CD4-positive, alpha-beta T cell (primary cell): Measurements from ENCODE around the gene GK2. TPM values are rescaled to one million over a fixed set of nuclear protein-coding genes. Genes with fewer than 3 reads are reported as not detected.

Experiments used
- ATAC-seq: fragments of 200-7000 bp; cut with Tn5 transposase; one replicate; pipeline ENCODE4 v1.10.0; 2022; ENCODE audit warnings: mild to moderate bottlenecking; ENCODE audit not compliant: poor library complexity
- CTCF ChIA-PET: fragments of 350-600 bp; sonication (Branson Sonifier 250); formaldehyde crosslinking; loops from one replicate; lab custom pipeline; 2021; ENCODE audit warnings: antibody characterized with exemption, inconsistent platforms; lab: Charles Lee
- POLR2A ChIA-PET: fragments of 350-600 bp; sonication (Branson Sonifier 250); formaldehyde crosslinking; loops from one replicate; lab custom pipeline; 2021; ENCODE audit warnings: antibody characterized with exemption, inconsistent platforms; lab: Charles Lee
- DNase-seq, 14 experiments: peaks; one replicate each; pipeline ENCODE4 v3.0.0-alpha.2; 2013 to 2020; ENCODE audit warnings: mixed read lengths in 2 of 14
- H3K27ac ChIP-seq, 2 donors: one replicate each; pipeline versions ENCODE4 v1.5.1 to v1.7.0; 2013; ENCODE audit warnings: low read length in 2 of 2, low read depth in 1 of 2, mild to moderate bottlenecking in 1 of 2
- H3K27me3 ChIP-seq, 2 experiments: 1 replicate in 1 of 2; 2 replicates in 1 of 2; pipeline versions ENCODE4 v1.6.1 to v1.7.0; 2013; ENCODE audit warnings: low read length in 2 of 2, control low read depth in 1 of 2, mild to moderate bottlenecking in 1 of 2, moderate library complexity in 1 of 2; ENCODE audit not compliant: insufficient read depth in 2 of 2, control insufficient read depth in 1 of 2
- H3K36me3 ChIP-seq: one replicate; pipeline ENCODE4 v1.6.1; 2013; ENCODE audit warnings: low read length, control low read depth; ENCODE audit not compliant: insufficient read depth
- H3K4me1 ChIP-seq: one replicate; pipeline ENCODE4 v1.6.1; 2013; ENCODE audit warnings: low read length, control low read depth; ENCODE audit not compliant: insufficient read depth
- H3K4me3 ChIP-seq: one replicate; pipeline ENCODE4 v1.5.1; 2013; ENCODE audit warnings: mild to moderate bottlenecking, low read length, moderate library complexity
- H3K9me3 ChIP-seq, 2 experiments: 1 replicate in 1 of 2; 2 replicates in 1 of 2; pipeline versions ENCODE4 v1.6.1 to v1.7.0; 2013; ENCODE audit warnings: low read length in 2 of 2, mild to moderate bottlenecking in 2 of 2, control low read depth in 1 of 2, moderate library complexity in 1 of 2; ENCODE audit not compliant: control insufficient read depth in 1 of 2, insufficient read depth in 1 of 2
- H3K27ac Mint-ChIP-seq: one replicate; pipeline ENCODE4 v1.8.0; 2020; ENCODE audit warnings: mixed read lengths
- H3K27me3 Mint-ChIP-seq: one replicate; pipeline ENCODE4 v1.8.0; 2021; ENCODE audit warnings: mixed read lengths
- H3K36me3 Mint-ChIP-seq: one replicate; pipeline ENCODE4 v1.8.0; 2021; ENCODE audit warnings: low read depth, mixed read lengths
- H3K4me1 Mint-ChIP-seq: one replicate; pipeline ENCODE4 v1.8.0; 2021; ENCODE audit warnings: low read depth, mixed read lengths
- H3K4me3 Mint-ChIP-seq: one replicate; pipeline ENCODE4 v1.8.0; 2020; ENCODE audit warnings: mild to moderate bottlenecking, mixed read lengths
- H3K9me3 Mint-ChIP-seq: one replicate; pipeline ENCODE4 v1.8.0; 2020; ENCODE audit warnings: mixed read lengths
- CTCF ChIP-seq: fragments of 200-600 bp; IDR thresholded peaks from one replicate; pipeline ENCODE4 v1.8.0; 2022; ENCODE audit warnings: antibody characterized with exemption, mild to moderate bottlenecking
- intact Hi-C, 2 experiments: fragments of 100-400 bp; cut with DNase I in 1 of 2; cut with micrococcal nuclease in 1 of 2; formaldehyde crosslinking; loops; one replicate each; pipeline versions ENCODE4 v1.15.1 to v1.9.0; 2023 to 2025; cut with DNase I, micrococcal nuclease
- total RNA-seq, 174 experiments: library from RNA in 2 of 174; stranded (reverse) in 2 of 174; gene quantifications; one replicate each; pipeline ENCODE4 v1.2.3 and lab custom pipeline; 2021 to 2026

Gene GK2
- total RNA-seq, 2 experiments from 2014 or later: not detected

GRCh38 chr4:79366422-79366821 is 41.6 kb downstream of the GK2 start:
- Histone ChIP-seq H3K27ac (no peak overlapping the region), H3K4me3 (no peak overlapping the region), H3K9me3 (no peaks in the 10 kb centered on the region), H3K36me3 (no peaks in the 10 kb centered on the region), H3K27me3 (no peaks in the 10 kb centered on the region), H3K4me1 (no peaks in the 10 kb centered on the region)
- H3K4me1 Mint-ChIP-seq: no peaks in the 10 kb centered on the region
- no peak overlapping the region for H3K4me3 Mint-ChIP-seq
- no peaks in the 10 kb centered on the region for H3K27me3 Mint-ChIP-seq
- H3K36me3 Mint-ChIP-seq: no peaks in the 10 kb centered on the region
- ATAC-seq: no peak
- no peak overlapping the region for H3K27ac Mint-ChIP-seq
- DNase-seq: no peak
- no peak for TF ChIP-seq CTCF
- no peaks in the 10 kb centered on the region for H3K9me3 Mint-ChIP-seq
- intact Hi-C loops: no loop called here
- CTCF ChIA-PET: no interaction called here
- POLR2A ChIA-PET: no interaction called here

- Histone ChIP-seq H3K27me3 (no peaks in the 10 kb centered on the region), H3K9me3 (no peaks in the 10 kb centered on the region), H3K4me1 (no peaks in the 10 kb centered on the region), H3K36me3 (no peaks in the 10 kb centered on the region), H3K4me3 (no peak overlapping the region), H3K27ac (no peak overlapping the region)
- DNase-seq (no peak), ATAC-seq (no peak)
- CTCF ChIA-PET: no interaction called here
- no peaks in the 10 kb centered on the region for H3K27me3 Mint-ChIP-seq
- H3K9me3 Mint-ChIP-seq: no peaks in the 10 kb centered on the region
- no peak overlapping the region for H3K4me3 Mint-ChIP-seq
- intact Hi-C loops: no loop called here
- POLR2A ChIA-PET: no interaction called here
- no peak for TF ChIP-seq CTCF
- no peaks in the 10 kb centered on the region for H3K4me1 Mint-ChIP-seq
- no peaks in the 10 kb centered on the region for H3K36me3 Mint-ChIP-seq
- H3K27ac Mint-ChIP-seq: no peak overlapping the region
These were observed 44.0 kb downstream of the GK2 start for GRCh38 chr4:79364061-79364460.

- Mint-ChIP-seq H3K27ac (no peak overlapping the region), H3K36me3 (no peaks in the 10 kb centered on the region), H3K9me3 (no peaks in the 10 kb centered on the region), H3K27me3 (no peaks in the 10 kb centered on the region), H3K4me3 (no peak overlapping the region), H3K4me1 (no peaks in the 10 kb centered on the region)
- Histone ChIP-seq H3K4me1 (no peaks in the 10 kb centered on the region), H3K36me3 (no peaks in the 10 kb centered on the region), H3K4me3 (no peak overlapping the region), H3K27me3 (no peaks in the 10 kb centered on the region), H3K9me3 (no peaks in the 10 kb centered on the region), H3K27ac (no peak overlapping the region)
- no peak for DNase-seq
- CTCF ChIA-PET: no interaction called here
- intact Hi-C loops: no loop called here
- no peak for ATAC-seq
- no peak for TF ChIP-seq CTCF
- POLR2A ChIA-PET: no interaction called here
These were observed 45.4 kb downstream of the GK2 start for GRCh38 chr4:79362626-79363025.
